ENCODE data around the gene TGM2.

The TGM2 gene

GRCh38 chr20:38175304-38176180 is 10.5 kb upstream of the TGM2 start:
- DNase-seq, result no peak

- no peak for DNase-seq
These were observed 8.4 kb upstream of the TGM2 start for GRCh38 chr20:38173237-38174156.

GRCh38 chr20:38172408-38172807 is 7.3 kb upstream of the TGM2 start:
- no peak for DNase-seq

GRCh38 chr20:38171675-38172043 is 6.6 kb upstream of the TGM2 start:
- no peak for DNase-seq

GRCh38 chr20:38170826-38171674 is 6.0 kb upstream of the TGM2 start:
- no peak for DNase-seq

GRCh38 chr20:38170219-38170825 is 5.3 kb upstream of the TGM2 start:
- no peak for DNase-seq

GRCh38 chr20:38169636-38170193 is 4.6 kb upstream of the TGM2 start:
- DNase-seq, result no peak

- DNase-seq, result no peak
These were observed 3.9 kb upstream of the TGM2 start for GRCh38 chr20:38168791-38169589.

- no peak for DNase-seq
These were observed 3.0 kb upstream of the TGM2 start for GRCh38 chr20:38167851-38168760.

- DNase-seq, result no peak
These were observed 2.3 kb upstream of the TGM2 start for GRCh38 chr20:38167328-38167850.

GRCh38 chr20:38166703-38167233 is 1.7 kb upstream of the TGM2 start:
- DNase-seq, result no peak

- DNase-seq, result no peak
These were observed 1.1 kb upstream of the TGM2 start for GRCh38 chr20:38165966-38166702.

- no peak for DNase-seq
These were observed 414 bp downstream of the TGM2 start for GRCh38 chr20:38164624-38165088.

GRCh38 chr20:38164069-38164468 is 1.0 kb downstream of the TGM2 start:
- no peak for DNase-seq

GRCh38 chr20:38162878-38163875 is 1.9 kb downstream of the TGM2 start:
- DNase-seq, result no peak

GRCh38 chr20:38162149-38162548 is 2.9 kb downstream of the TGM2 start:
- no peak for DNase-seq

- DNase-seq, result no peak
These were observed 3.7 kb downstream of the TGM2 start for GRCh38 chr20:38161412-38161774.

Data from NCI-H2227 treated with DMSO at 0.1 percent for 48 hours (cell line).